GM18951 (cell line): ENCODE data around the gene RNF11.
"Not testable (repeated sequence)": the region's sequence is repeated elsewhere in the genome, so short reads cannot be mapped to it uniquely, and the experiment has no call there.

Source experiments
- POLR2A ChIP-seq: IDR thresholded peaks from 4 replicates; pipeline ENCODE4 v1.6.1; 2011; ENCODE audit warnings: mild to moderate bottlenecking; ENCODE audit not compliant: insufficient read length, insufficient read depth; ENCODE audit errors: extremely low read depth
- in situ Hi-C: fragments of 300-500 bp; cut with MboI; formaldehyde crosslinking; loops from one replicate; pipeline ENCODE4 v1.12.0; 2022; ENCODE audit warnings: low sequenced_read_pairs, mixed read lengths, inconsistent platforms; ENCODE audit not compliant: unreplicated experiment

Gene RNF11

DNA sequence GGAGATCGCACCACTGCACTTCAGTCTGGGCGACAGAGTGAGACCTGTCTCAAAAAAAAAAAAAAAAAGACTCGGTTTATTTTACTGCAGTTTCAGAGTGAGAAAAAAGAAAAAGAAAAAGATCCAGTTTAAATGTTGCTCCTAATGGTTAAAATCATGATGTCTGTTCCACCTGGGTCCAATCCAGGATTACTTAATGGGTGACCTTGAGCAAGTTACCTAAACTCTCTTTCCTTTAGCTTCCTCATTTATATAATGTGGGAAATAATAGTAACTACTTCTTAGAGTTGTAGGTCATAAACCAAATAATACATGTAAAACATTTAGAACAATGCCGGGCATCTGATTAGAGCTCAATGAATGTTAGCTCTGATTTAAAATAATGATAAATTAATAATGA is 19.4 kb upstream of the RNF11 start:
- in situ Hi-C loops: no loop called here
- no peak for TF ChIP-seq POLR2A

DNA sequence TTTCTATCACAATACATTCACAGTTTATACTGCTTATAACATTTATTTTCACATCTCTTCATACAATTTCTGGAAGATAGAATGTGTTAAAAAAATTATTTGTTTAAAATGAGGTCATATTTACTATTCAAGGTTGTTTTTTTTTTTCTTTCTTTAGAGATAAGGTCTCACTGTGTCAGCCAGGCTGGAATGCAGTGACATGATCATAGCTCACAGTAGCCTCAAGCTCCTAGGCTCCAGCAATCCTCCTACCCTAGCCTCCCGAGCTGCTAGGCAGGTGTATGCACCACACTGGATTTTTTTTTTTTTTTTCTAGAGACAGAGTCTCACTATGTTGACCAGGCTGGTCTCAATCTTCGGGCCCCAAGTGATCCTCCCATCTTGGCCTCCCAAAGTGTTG is 19.0 kb upstream of the RNF11 start:
- no peak for TF ChIP-seq POLR2A
- in situ Hi-C loops: no loop called here

DNA sequence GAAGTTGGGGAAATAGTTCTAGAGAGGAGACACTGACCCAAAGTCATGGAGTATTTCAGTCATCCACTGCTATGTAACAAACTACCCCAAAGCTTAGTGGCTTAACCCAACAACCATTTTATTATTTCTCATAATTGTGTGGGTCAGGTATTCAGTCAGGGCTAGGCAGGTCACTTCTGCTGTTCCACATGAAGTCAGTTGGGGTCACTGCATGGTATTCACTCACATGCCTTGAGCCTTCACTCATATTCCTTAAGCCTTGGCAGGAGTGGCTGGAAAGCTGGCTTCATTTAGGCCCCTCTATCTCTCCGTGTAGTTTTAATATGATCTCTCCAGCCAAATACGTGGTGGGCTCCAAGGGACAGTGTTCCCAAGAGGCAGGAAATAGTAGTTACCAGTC is 17.5 kb upstream of the RNF11 start:
- no peak for TF ChIP-seq POLR2A
- in situ Hi-C loops: no loop called here

DNA sequence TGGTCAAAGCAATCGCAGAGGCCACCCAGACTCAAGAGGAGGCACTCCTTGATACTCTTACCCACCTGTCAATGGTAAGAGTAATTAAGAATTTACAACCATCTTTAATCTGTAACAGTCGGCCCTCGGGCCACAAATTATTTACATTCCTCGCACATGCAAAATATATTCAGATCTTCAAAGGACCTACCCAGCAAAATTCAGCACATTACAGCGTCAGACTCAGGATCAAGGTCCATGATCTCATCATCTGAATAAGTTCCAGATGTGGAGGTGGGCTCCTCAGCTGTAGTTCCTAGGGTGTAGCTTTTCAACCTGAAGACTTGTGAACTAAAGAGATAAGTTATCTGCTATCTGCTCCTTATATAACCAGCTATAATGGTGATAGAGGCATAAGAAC is 17.1 kb upstream of the RNF11 start:
- TF ChIP-seq POLR2A: no peak
- in situ Hi-C loops: no loop called here

DNA sequence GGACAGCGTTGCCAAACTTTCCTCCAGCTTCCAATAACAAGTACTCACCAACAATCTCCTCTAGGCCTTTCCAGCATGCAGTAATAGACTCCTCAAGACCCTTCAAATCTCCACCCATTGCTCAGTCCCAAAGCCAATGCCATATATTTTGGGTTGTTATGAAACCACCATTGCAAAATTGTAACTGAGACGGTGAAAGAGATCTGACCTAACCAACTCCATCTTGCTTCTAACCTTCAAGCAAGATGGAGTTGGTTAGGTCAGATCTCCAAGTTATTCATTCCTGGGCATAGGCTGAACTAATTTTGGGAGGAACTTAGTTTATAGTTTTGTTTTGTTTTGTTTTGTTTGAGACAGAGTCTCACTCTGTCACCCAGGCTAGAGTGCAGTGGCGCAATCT is 14.5 kb upstream of the RNF11 start:
- in situ Hi-C loops: not testable (repeated sequence)

DNA sequence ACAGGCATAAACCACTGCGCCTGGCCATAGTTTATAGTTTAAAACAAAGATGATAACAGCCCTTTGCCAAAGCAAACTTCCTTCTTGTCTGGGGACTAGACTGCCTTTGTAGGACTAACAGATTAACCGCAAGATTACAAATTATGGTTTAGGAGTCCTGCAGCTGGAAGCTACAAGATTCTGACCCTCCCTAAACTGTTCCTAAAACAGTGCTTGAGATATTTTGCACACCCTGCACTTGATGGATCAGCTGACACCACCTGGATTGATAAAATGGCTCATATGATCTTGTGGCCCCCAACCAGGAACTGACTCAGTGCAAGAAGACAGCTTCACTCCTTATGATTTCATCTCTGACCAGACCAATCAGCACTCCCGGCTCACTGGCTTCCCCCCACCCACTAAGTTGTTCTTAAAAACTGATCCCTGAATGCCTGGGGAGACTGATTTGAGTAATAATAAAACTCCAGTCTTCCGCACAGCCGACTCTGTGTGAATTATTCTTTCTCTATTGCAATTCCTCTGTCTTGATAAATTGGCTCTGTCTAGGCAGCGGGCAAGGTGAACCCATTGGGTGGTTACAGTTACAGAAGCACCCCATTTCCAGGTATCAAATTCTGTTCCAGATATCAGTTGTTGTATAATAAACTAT is 13.8 kb upstream of the RNF11 start:
- no peak for TF ChIP-seq POLR2A
- in situ Hi-C loops: no loop called here

DNA sequence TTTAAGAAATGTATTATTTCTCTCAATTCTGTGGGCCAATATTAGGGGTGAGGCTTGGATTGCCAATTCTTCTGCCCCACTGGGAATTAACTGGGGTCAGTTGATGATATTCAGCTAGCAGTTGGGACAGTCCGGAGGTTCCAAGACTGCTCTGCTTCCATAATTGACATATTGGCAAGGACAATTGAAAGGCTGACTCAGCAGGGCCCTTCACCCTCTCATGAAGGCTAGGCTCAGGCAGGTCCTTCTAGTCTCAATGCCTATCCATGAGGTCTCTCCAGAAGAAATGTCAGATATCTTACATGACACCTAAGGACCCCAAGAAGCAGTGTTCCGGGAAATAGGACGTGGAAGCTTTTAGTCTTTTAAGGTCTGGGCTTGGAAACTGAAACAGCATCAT is 13.3 kb upstream of the RNF11 start:
- in situ Hi-C loops: no loop called here
- TF ChIP-seq POLR2A: no peak

DNA sequence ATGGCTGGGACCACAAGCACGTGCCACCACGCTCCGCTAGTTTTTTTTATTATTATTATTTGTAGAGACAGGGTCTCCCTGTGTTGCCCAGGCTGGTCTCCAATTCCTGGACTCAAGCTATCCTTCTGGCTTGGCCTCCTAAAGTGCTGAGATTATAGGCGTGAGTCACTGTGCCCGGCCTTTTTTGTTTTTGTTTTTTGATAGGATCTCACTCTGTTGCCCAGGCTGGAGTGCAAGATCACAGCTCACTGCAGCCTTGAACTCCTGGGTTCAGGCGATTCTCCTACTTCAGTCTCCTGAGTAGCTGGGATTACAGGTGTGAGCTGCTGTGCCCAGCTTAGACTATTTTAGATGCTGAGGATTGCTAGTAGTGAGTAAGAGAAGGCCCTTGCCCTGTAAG is 11.8 kb upstream of the RNF11 start:
- in situ Hi-C loops: no loop called here
- no peak for TF ChIP-seq POLR2A

DNA sequence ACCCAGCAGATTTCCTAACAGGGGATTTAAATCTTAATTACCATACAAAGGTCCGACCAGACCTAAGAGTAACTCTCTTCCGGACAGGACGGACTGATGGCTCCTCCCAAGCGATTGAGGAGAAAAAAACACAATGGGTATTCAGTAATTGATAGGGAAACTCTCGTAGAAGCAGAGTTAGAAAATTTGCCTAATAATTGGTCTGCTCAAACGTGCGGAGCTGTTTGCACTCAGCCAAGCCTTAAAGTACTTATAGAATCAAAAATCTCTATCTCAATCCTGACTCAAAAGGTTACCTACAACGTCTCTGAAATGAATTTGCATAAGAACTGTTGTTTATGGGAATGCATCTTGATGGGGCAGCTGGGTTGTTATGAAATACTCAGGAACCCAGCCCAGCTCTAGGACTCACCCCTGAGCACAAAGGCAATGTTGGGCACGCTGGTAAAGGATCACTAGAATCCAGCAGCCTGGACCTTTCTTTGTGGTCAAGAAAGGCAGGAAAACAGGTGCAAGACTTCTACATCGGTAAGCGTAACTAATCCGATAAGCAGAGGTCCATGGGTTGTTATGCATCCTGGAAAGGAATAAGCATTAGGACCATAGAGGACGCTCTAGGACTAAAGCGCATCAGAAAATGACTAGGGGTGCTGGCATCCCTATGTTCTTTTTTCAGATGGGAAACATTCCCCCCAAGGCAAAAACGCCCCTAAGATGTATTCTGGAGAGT is 8.7 kb upstream of the RNF11 start:
- in situ Hi-C loops: not testable (repeated sequence)

DNA sequence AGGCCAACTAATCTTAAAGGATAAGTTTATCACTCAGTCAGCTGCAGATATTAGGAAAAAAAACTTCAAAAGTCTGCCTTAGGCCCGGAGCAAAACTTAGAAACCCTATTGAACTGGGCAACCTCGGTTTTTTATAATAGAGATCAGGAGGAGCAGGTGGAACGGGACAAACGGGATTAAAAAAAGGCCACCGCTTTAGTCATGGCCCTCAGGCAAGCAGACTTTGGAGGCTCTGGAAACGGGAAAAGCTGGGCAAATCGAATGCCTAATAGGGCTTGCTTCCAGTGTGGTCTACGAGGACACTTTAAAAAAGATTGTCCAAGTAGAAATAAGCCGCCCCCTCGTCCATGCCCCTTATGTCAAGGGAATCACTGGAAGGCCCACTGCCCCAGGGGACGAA is 7.6 kb upstream of the RNF11 start:
- in situ Hi-C loops: not testable (repeated sequence)

DNA sequence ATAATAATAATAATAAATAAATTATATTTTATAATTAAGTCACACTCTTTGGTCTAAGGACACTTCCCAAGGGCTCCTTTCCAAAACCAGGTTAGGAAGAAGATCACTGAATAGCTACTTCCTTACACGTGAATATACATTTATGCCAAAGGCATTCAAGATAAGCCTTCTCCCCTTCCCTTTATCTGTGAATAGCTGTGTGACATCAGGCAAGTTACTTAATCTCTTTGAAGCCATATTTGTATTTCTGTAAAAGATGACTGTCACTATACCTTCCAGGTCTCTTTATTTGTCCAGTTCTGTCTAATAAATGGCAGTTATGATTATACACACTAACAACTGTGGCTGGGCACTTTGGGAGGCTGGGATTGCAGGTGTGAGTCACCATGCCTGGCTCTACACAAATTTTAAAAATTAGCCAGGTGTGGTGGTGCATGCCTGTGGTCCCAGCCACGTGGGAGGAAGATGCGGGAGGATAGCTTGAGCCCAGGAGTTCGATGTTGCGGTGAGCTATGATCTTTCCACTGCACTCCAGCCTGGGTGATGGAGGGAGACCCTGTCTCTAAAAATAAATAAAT is 5.5 kb upstream of the RNF11 start:
- in situ Hi-C loops: no loop called here
- TF ChIP-seq POLR2A: no peak

DNA sequence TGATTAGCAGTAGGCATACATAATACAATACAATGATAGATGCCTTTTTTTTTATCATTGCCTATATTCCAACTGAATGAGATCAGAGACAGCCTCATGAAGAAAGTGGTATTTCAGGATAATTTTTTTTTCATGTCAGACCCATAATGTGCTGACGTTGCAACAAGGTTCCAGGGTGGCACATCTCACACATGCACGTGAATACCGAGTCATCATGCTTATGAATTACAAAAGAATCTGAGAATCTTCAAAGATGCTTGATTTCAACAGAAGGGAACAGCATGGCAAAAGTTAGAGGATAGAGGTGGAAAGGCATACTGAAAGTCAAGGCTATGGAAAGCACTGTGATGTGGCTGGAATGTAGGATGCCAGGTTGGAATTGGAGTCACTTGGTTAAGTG is 5.0 kb upstream of the RNF11 start:
- TF ChIP-seq POLR2A: no peak
- in situ Hi-C loops: no loop called here

DNA sequence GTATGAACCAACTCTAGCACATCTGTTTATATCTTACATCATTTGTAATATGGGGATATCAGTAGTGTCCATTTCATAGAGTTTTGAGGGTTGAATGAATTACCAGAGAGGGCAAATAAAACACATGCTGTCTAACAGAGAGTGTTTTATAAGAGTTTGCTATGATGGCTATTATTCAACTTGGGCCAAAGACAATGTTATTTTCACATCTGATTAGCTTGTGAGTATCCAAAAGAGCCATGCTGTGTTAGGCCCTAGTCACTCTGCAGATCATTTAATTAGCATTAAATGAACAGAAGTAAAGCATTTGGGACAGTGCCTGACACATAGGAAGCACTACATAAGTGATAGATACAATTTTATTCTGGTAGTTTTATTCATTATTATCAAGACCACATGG is 4.2 kb upstream of the RNF11 start:
- no peak for TF ChIP-seq POLR2A
- in situ Hi-C loops: no loop called here

DNA sequence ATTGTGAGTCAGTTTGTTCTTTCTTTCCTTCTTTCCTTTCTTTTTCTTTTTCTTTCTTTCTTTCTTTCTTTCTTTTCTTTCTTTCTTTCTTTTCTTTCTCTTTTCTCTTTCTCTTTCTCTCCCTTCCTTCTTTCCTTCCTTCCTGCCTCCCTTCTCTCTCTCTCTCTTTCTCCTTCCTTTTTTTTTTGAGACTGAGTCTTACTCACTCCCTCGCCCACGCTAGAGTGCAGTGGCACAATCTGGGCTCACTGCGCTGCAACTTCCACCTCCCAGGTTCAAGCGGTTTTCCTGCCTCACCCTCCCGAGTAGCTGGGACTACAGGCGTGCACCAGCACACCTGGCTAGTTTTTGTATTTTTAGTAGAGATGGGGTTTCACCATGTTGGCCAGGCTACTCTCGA is 1.8 kb upstream of the RNF11 start:
- in situ Hi-C loops: not testable (repeated sequence)
